GM20000 (cell line): ENCODE results near the gene PIM1.
A peak's percentile ranks its signal among the peaks of the same experiment; 100 is the strongest.

Experiments used
- DNase-seq: peaks from one replicate; pipeline ENCODE4 v3.0.0; 2012; ENCODE audit warnings: low spot score
- CTCF ChIP-seq: IDR thresholded peaks from 2 replicates; pipeline ENCODE4 v1.5.1; 2012; ENCODE audit warnings: mild to moderate bottlenecking, control low read depth; ENCODE audit errors: extremely low read depth, missing control alignments

Gene PIM1

GRCh38 chr6:37205175-37205996, 35.4 kb downstream of the PIM1 start:
- no peak for TF ChIP-seq CTCF
- DNase-seq = no peak

- TF ChIP-seq CTCF = no peak
- DNase-seq = no peak
Observed at GRCh38 chr6:37205997-37206340, 36.0 kb downstream of the PIM1 start.

DNA sequence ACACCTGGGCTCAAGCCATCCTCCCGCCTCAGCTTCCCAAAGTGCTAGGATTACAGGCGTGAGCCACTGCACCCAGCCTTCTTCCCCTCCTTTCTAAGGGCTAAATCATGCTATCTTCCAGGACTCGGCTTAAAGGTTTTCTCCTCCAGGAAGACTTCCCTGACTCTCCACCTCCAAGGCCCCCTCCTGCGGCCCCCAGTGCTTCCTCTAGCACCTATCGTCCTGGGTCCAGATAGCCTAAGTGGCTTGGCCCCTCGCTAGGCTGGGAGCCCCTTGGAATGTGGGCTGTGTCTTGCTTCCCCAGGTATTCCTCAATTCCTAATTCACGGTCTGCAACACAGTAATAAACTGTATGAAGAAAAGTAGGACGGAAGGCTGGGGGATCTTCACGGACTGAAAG, 36.7 kb downstream of the PIM1 start:
- TF ChIP-seq CTCF = no peak
- no peak for DNase-seq

GRCh38 chr6:37207903-37208456, 38.0 kb downstream of the PIM1 start:
- peak; percentile 75 for DNase-seq
- peak; percentile 77 for TF ChIP-seq CTCF

GRCh38 chr6:37208793-37209192, 38.8 kb downstream of the PIM1 start:
- no peak for DNase-seq
- TF ChIP-seq CTCF = no peak

GRCh38 chr6:37209461-37210205, 39.7 kb downstream of the PIM1 start:
- DNase-seq = no peak
- no peak for TF ChIP-seq CTCF
